Gastroesophageal sphincter (tissue), 4 donors: Measurements from ENCODE around the gene SPATS2L. TPM values are rescaled to one million over a fixed set of nuclear protein-coding genes. Genes with fewer than 3 reads are reported as not detected.

Source experiments
- ATAC-seq: fragments of 150-250 bp; one replicate; pipeline ENCODE4 v1.9.1; 2016; ENCODE audit warnings: mild to moderate bottlenecking, moderate library complexity
- H3K27ac ChIP-seq, 4 donors: fragments of 200-600 bp; sonication (generic) in 3 of 4; 1 replicate in 3 of 4; 2 replicates in 1 of 4; pipeline ENCODE4 v1.5.1; 2016 to 2019
- H3K27me3 ChIP-seq: fragments of 200-600 bp; sonication (generic); one replicate; pipeline ENCODE4 v1.5.1; 2019
- H3K36me3 ChIP-seq, 2 donors: fragments of 200-600 bp; sonication (generic); one replicate each; pipeline ENCODE4 v1.5.1; 2019; ENCODE audit warnings: control low read depth in 1 of 2
- H3K4me1 ChIP-seq, 3 donors: fragments of 200-600 bp; sonication (generic); 1 replicate in 2 of 3; 2 replicates in 1 of 3; pipeline ENCODE4 v1.5.1; 2016 to 2019; ENCODE audit warnings: control low read depth in 2 of 3
- H3K4me3 ChIP-seq, 2 donors: fragments of 200-600 bp; sonication (generic); one replicate each; pipeline ENCODE4 v1.5.1; 2019; ENCODE audit warnings: mild to moderate bottlenecking in 1 of 2, moderate library complexity in 1 of 2
- H3K9me3 ChIP-seq, 3 donors: fragments of 200-600 bp; sonication (generic); one replicate each; pipeline ENCODE4 v1.5.1; 2017 to 2019; ENCODE audit warnings: control low read depth in 2 of 3
- CTCF ChIP-seq, 4 experiments: fragments of 200-600 bp in 2 of 4; fragments of 450-650 bp in 2 of 4; sonication (generic) in 1 of 4; IDR thresholded peaks; one replicate each; pipeline ENCODE4 v1.5.1; 2017 to 2019; ENCODE audit warnings: antibody characterized with exemption in 4 of 4, mild to moderate bottlenecking in 2 of 4, moderate library complexity in 2 of 4
- EP300 ChIP-seq: sonication (generic); formaldehyde crosslinking; IDR thresholded peaks from one replicate; pipeline ENCODE4 v1.6.1; 2017; ENCODE audit warnings: antibody characterized with exemption, mild to moderate bottlenecking
- POLR2A ChIP-seq, 2 donors: fragments of 450-650 bp; IDR thresholded peaks; one replicate each; pipeline ENCODE4 v1.6.1; 2017; ENCODE audit warnings: antibody characterized with exemption in 2 of 2, mild to moderate bottlenecking in 2 of 2, moderate library complexity in 1 of 2
- POLR2AphosphoS5 ChIP-seq: sonication (generic); formaldehyde crosslinking; IDR thresholded peaks from one replicate; pipeline ENCODE4 v1.6.1; 2017; ENCODE audit warnings: antibody characterized with exemption
- WGBS, 2 donors: methylation state at CpG; one replicate each; pipeline ENCODE4 v1.1.5; 2018; ENCODE audit warnings: low coverage in 1 of 2; 5-methylcytosine and 5-hydroxymethylcytosine counted together
- total RNA-seq, 4 donors: library from RNA; depleted of rRNA; stranded (reverse); fragments of >200 nt; gene quantifications; one replicate each; pipeline ENCODE4 v1.1.0, GENCODE V29; 2016

The SPATS2L gene
- total RNA-seq, 4 donors from 2014 or later = 50.6 to 120 (median 91.5) TPM

- Histone ChIP-seq H3K9me3 (no peaks in the 10 kb centered on the region), H3K4me1 (no peaks in the 10 kb centered on the region), H3K27ac (no peak overlapping the region), H3K27me3 (no peaks in the 10 kb centered on the region), H3K4me3 (no peak overlapping the region), H3K36me3 (no peaks in the 10 kb centered on the region)
- 82 to 96% methylated on average over 5 of the region's 5 CpGs for WGBS, 2 donors
- no peak for TF ChIP-seq POLR2AphosphoS5
- no peak for TF ChIP-seq CTCF (IDR thresholded peaks at IDR 0.05)
- TF ChIP-seq EP300 = no peak
- no peak for TF ChIP-seq POLR2A (IDR thresholded peaks at IDR 0.05)
- ATAC-seq = no peak
Observed at GRCh38 chr2:200259577-200259957, 46.9 kb upstream of the SPATS2L start.

GRCh38 chr2:200262047-200262446, 44.4 kb upstream of the SPATS2L start:
- WGBS, 2 donors = 100% methylated on average over 1 of the region's 2 CpGs; no CpG with 5 or more reads in 1 of the 2 donors
- ATAC-seq = no peak
- H3K27ac ChIP-seq = no peak overlapping the region

GRCh38 chr2:200263279-200263678, 43.2 kb upstream of the SPATS2L start:
- H3K36me3 ChIP-seq = no peaks in the 10 kb centered on the region
- no peak overlapping the region for H3K27ac ChIP-seq
- 100% methylated on average over 1 of the region's 1 CpG for WGBS, 2 donors
- no peak overlapping the region for H3K4me3 ChIP-seq
- no peaks in the 10 kb centered on the region for H3K27me3 ChIP-seq
- H3K4me1 ChIP-seq = no peaks in the 10 kb centered on the region
- ATAC-seq = no peak
- no peaks in the 10 kb centered on the region for H3K9me3 ChIP-seq
- TF ChIP-seq EP300 = no peak
- no peak for TF ChIP-seq POLR2AphosphoS5
- no peak for TF ChIP-seq CTCF (IDR thresholded peaks at IDR 0.05)
- TF ChIP-seq POLR2A (IDR thresholded peaks at IDR 0.05) = no peak

More at GRCh38 chr2:200262047-200262446, 44.4 kb upstream of the SPATS2L start:
- Histone ChIP-seq H3K4me3 (no peak overlapping the region), H3K9me3 (no peaks in the 10 kb centered on the region), H3K4me1 (no peaks in the 10 kb centered on the region), H3K36me3 (no peaks in the 10 kb centered on the region), H3K27me3 (no peaks in the 10 kb centered on the region)
- no peak for TF ChIP-seq CTCF (IDR thresholded peaks at IDR 0.05)
- no peak for TF ChIP-seq EP300
- TF ChIP-seq POLR2AphosphoS5 = no peak
- no peak for TF ChIP-seq POLR2A (IDR thresholded peaks at IDR 0.05)

GRCh38 chr2:200264631-200265030, 41.9 kb upstream of the SPATS2L start:
- Histone ChIP-seq H3K4me3 (no peak overlapping the region), H3K36me3 (no peaks in the 10 kb centered on the region), H3K27ac (no peak overlapping the region), H3K27me3 (no peaks in the 10 kb centered on the region), H3K9me3 (no peaks in the 10 kb centered on the region), H3K4me1 (no peaks in the 10 kb centered on the region)
- TF ChIP-seq POLR2AphosphoS5 (no peak), EP300 (no peak), POLR2A (IDR thresholded peaks at IDR 0.05) (no peak), CTCF (IDR thresholded peaks at IDR 0.05) (no peak)
- ATAC-seq = no peak
- 42 to 67% methylated on average over 2 of the region's 2 CpGs for WGBS, 2 donors

GRCh38 chr2:200266406-200266805, 40.1 kb upstream of the SPATS2L start:
- Histone ChIP-seq H3K27me3 (no peaks in the 10 kb centered on the region), H3K9me3 (no peaks in the 10 kb centered on the region), H3K36me3 (no peaks in the 10 kb centered on the region), H3K4me1 (no peaks in the 10 kb centered on the region), H3K27ac (no peak overlapping the region), H3K4me3 (no peak overlapping the region)
- no peak for TF ChIP-seq CTCF (IDR thresholded peaks at IDR 0.05)
- no peak for TF ChIP-seq EP300
- no peak for TF ChIP-seq POLR2A (IDR thresholded peaks at IDR 0.05)
- TF ChIP-seq POLR2AphosphoS5 = no peak
- ATAC-seq = no peak
- 97 to 98% methylated on average over 5 of the region's 5 CpGs for WGBS, 2 donors
